Caki2 (cell line): ENCODE data around the gene RNF207. TPM values are rescaled to one million over a fixed set of nuclear protein-coding genes. Genes with fewer than 3 reads are reported as not detected.

Source experiments
- DNase-seq: peaks from one replicate; pipeline ENCODE4 v3.0.0-alpha.2; 2015; ENCODE audit warnings: low read depth
- in situ Hi-C: cut with HindIII; loops from 2 replicates; pipeline ENCODE4 v1.10.0; 2016; ENCODE audit warnings: low sequenced_read_pairs, low pct_unique_long_range_greater_than_20kb, mixed read lengths
- total RNA-seq: library from RNA; depleted of rRNA; stranded (reverse); fragments of >200 nt; shearing (Covaris generic); gene quantifications from 2 replicates; pipeline ENCODE4 v1.2.3, GENCODE V29; 2014; ENCODE audit warnings: low replicate concordance

The RNF207 gene
- total RNA-seq, 1 experiment from 2014 or later = 29.2 TPM

DNA sequence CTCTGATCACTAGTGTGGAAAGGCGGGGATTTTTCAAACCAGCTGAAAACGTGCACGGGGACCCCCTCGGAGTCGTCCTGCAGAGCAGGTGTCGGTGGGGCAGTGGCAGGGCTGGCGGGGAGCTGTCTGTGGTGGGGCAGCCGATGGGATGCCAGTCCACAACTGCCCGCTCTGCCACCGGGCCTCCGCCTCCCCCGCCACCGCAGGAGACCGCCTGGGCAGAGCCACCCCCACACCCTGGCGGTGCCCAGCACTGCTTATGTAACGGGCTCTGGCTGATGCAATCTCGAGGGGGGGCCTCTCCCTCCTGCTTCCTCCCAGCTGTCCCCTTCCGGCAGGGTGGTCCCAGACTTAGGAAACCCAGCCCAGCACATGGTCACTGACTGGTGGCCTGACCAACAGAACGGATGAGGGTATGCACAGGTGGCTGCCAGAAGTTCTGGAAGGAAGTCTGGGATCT is 35.1 kb upstream of the RNF207 start:
- DNase-seq = no peak
- in situ Hi-C loops = no loop called here

DNA sequence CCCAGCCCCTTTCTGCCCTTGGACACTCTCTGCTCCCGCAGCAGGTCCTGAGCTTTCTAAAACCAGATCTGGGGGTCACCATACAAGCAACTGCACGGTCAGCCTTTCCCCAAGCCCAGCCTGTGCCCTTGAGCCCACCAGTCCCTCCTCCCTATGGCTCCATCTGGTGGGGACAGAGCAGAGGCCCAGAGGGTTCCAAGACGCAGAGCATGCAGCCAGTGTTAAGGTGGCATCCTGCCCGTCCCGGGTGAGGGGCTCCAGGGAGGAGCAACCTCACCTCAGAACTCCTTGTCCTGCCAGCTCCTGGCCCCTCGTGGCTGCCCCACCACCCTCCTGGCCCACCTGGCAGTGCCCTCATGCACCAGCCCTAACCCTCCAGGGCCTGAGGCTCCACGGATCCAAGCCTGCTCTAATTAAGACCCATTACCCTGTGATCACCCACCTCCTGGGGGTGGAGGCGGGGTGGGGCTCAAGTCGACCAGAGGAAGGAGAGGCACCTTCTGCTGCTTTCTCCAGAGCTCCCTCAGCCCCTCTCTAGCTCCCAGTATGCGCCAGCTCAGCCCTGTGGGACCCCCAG is 34.3 kb upstream of the RNF207 start:
- in situ Hi-C loops = no loop called here
- no peak for DNase-seq

- in situ Hi-C loops = no loop called here
- DNase-seq = no peak
Observed at GRCh38 chr1:6172549-6172948, 33.4 kb upstream of the RNF207 start.

GRCh38 chr1:6174621-6175410 is 31.1 kb upstream of the RNF207 start:
- no peak for DNase-seq
- in situ Hi-C loops = no loop called here

- DNase-seq = no peak
- in situ Hi-C loops = no loop called here
Observed at GRCh38 chr1:6175411-6175828, 30.5 kb upstream of the RNF207 start.

DNA sequence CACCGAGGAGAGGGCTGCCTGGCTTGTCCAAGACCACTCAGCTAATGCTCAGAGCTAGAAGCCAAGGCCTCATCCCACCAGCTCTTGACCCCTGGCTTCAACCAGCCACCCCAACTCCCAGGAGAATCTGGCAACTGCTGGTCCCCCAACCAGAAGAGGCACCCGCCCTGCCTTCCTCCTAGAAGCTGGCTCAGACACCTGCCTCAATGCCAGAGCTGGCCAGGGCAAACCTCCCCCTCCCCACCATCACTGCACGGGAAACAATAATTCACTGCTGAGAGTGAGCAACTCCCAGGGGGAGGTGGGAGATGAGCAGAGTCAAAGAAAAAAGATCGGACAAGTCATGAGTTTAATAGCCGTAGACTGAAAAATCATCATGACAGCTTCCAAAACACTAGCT is 29.1 kb upstream of the RNF207 start:
- no peak for DNase-seq
- in situ Hi-C loops = no loop called here

DNA sequence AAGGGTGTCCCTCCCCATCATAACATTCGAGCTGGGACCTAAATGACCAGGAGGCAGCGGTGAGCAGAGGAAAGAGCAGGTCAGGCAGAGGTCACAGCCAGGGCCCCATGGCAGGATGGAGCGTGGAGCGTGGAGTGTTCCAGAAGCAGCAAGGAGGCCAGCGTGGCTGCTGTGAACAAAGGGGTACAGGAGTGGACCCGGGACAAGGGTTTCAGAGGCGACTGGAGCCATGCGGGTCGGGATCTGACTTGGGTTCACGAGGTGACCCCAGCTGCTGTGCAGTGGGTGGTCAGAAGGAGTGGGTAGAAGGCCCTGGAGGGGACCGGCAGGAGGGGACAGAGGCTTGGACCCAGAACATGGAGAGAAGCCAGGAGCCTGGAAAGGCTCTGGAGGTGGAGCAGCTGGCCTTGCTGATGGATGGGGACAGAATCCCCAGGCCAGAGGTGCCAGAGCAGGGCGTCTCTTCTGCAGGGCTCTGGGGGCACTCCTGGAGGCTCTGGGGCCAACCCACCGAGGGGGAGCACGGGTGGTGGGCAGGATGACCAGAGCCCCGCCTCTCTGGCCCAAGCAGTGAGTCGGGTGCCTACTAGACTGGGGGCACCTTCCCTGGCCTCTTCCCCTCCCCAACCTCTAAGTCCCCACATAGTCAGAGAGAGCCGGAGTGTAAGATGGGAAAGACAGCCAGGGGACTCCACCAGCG is 28.1 kb upstream of the RNF207 start:
- in situ Hi-C loops = no loop called here
- DNase-seq = no peak

DNA sequence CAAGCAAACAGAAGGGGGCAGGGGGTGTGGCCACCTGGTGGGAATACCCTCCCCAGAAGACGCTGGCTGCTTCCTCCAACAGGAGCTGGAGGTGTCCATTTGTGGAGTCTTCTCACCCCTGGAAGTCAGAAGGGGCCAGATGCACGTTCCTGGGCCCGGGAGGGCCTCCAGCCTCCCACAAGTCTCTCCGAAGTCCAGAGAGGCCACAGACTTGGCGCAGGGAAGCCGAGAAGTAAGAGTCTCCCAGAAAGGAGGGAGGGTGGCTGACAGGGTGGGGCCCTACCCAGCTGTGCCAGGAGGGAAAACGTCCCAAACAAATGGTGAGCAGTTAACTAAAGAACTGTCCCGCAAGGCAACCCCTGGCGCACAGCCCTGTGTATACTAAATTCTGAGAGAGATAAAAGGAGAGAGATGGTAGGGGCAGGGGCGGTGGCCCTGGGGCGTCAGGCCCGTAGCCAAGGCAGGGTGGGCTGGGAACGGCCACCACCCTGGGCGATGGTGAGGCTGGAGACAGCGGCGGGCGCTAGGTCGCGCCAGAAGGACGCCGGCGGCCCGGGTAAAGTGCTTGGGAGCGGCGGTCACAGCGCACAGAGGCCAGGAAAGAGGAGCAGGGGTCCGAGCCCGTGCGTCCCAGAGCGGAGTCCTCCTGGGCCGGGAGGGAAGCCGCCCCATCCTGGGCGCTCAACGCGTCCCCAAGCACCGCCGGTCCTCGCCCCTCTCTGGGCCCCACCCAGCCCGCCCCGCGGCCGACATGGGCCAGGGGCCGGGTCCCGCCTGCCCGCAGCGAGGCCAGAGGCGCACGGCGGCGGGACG is 27.0 kb upstream of the RNF207 start:
- in situ Hi-C loops = no loop called here
- DNase-seq = no peak

DNA sequence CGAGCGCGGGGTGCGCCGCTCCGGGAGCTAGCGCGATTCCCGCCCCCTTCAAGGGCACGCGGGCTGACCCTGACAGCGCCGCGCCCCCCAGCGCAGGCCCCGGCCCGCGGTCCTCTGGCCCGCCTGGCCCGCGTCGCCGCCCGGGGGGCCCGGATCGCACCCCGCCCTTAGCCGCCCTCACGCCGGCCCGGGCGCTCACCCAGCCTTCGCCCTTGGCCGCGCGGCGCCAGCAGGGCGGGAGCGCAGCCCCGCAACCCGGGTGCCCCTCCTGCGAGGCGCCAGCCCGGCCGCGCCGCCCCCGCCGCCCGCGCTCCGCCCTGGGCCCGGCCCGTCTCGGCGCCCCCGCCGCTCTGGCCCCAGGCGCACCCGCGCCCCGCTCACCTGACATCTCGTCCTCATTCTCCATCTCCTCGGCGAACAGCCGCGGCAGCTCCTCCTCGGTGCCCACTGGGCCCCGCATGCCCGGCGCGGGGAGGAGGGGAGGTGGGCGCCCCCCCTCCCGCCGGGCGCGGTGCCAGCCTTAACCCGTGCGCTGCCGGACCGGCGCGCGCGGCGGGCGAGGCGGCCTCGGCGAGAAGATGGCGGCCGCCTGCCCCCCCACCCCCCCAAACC is 26.2 kb upstream of the RNF207 start:
- in situ Hi-C loops = no loop called here
- no peak for DNase-seq

GRCh38 chr1:6180268-6180706 is 25.6 kb upstream of the RNF207 start, which contains the start of gene CHD5:
Gene CHD5 (minus strand): TSS chr1:6180321. CDS start chr1:6180023, 298 bp downstream.
- in situ Hi-C loops = no loop called here
- DNase-seq = no peak

- DNase-seq = no peak
- in situ Hi-C loops = no loop called here
Observed at GRCh38 chr1:6180707-6181311, 25.1 kb upstream of the RNF207 start.

DNA sequence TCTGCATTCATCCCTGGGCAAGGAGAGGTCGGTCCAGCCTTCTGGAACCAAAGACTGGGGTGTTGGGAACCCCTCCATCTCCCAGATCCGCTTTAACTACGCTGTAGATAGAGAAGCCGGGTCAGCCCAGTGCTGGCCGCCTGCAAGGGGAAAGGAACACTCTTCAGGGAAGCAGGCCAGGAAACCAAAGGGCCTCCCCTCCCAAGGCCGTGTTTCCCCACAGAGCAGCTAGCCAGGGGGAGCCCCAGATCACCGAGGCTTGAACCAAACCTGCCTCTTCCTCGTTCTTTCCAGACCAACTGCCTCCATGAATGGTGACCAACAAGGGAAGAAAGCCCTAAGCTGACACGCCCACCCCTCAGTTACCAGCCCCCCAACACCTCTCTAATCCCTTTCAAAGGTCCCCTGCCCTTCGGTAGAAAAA is 24.6 kb upstream of the RNF207 start:
- DNase-seq = no peak
- in situ Hi-C loops = no loop called here

- DNase-seq = peak; percentile 38
- in situ Hi-C loops = no loop called here
Observed at GRCh38 chr1:6183520-6183989, 22.4 kb upstream of the RNF207 start.

DNA sequence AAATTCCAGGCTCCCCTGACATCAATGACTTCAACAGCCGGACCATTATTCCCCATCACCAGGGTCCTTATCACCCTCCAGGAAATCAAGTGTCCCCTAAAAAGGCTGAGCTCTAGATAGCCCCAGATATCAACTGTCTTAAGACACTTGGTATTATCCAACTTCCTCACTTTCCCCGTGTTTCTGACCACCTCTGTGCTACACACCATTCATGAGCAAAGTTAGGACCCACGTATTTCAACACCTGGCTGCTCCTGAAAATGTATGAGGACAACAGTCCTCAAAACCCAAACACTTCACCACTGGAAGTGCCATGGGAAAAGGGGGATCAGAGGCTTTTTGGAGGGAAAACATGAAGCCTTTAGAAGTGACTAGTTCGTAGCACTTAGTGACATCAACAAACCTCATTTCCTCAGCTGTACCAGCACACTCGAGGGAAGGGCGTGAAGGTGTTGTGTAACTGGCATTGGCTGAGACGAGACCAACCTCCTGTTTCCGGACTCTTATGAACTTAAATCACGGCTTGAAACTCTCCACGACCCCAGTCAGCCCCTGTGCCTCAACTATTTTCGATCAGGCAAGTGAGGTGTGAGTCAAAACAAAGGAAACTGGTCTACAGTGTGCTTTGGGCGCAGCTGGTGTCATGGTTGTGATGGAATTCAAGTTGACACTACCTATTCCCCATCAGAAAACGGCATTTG is 21.7 kb upstream of the RNF207 start:
- DNase-seq = no peak
- in situ Hi-C loops = no loop called here

DNA sequence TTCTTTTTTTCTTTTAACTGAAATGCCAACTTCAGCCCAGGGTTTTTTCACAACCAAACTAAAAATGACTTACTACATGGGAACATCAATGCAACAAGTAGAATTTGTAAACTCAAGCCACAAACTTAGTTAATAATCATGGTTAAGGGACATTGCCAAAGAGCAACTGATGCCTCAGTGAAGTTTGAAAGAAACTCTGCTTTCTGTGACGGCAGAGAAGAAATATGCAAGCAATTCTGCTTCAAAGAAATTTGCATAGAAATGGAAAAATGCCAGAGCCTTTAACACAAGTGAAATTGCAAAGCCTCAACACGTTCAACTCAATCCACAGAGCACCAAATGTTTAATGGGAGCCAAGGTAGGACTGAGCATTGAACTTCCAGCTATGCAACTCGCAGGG is 20.8 kb upstream of the RNF207 start:
- in situ Hi-C loops = no loop called here
- peak; percentile 22 for DNase-seq

- peak; percentile 33 for DNase-seq
Observed at GRCh38 chr1:6185635-6186382, 20.1 kb upstream of the RNF207 start.

More at GRCh38 chr1:6185635-6186382, 20.1 kb upstream of the RNF207 start:
- in situ Hi-C loops = no loop called here
